SU-DHL-6 (cell line): Measurements from ENCODE around the gene POM121L12.

ENCODE experiments used
- EZH2phosphoT487 ChIP-seq: fragments of 200-600 bp; sonication (generic), shearing (Covaris generic); conservative IDR thresholded peaks from 2 replicates; pipeline ENCODE4 v1.6.1; 2018; ENCODE audit warnings: mild to moderate bottlenecking, antibody characterized with exemption, low read length, moderate library complexity, mixed read lengths
- TF ChIP-seq, protein P1 (sequence below): fragments of 200-600 bp; sonication (generic); IDR thresholded peaks from one replicate; pipeline ENCODE4 v1.5.1; 2017; ENCODE audit warnings: antibody characterized with exemption, mild to moderate bottlenecking, low read length, moderate library complexity; ENCODE audit not compliant: insufficient read depth, poor library complexity, severe bottlenecking

DNA sequence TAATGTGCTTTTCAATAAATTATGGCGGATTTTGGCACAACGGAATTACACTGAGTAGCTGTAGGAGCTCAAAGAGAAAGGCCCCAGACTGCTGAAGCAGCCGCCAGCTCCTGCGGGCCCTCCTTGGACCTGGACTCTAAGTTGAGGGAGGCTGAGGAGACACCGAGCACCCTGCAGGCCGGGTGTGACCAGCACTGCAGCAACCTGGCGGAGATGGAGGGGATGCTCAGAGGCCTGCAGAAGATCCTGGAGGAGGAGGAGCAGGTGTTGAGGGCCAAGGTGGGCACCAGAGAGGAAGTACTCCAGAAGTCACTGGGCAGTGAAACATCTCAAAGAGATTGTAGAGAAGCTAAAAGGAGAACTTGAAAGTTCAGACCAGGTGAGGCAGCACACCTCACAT lies 33.0 kb upstream of the POM121L12 start:
- TF ChIP-seq, protein P1, sequence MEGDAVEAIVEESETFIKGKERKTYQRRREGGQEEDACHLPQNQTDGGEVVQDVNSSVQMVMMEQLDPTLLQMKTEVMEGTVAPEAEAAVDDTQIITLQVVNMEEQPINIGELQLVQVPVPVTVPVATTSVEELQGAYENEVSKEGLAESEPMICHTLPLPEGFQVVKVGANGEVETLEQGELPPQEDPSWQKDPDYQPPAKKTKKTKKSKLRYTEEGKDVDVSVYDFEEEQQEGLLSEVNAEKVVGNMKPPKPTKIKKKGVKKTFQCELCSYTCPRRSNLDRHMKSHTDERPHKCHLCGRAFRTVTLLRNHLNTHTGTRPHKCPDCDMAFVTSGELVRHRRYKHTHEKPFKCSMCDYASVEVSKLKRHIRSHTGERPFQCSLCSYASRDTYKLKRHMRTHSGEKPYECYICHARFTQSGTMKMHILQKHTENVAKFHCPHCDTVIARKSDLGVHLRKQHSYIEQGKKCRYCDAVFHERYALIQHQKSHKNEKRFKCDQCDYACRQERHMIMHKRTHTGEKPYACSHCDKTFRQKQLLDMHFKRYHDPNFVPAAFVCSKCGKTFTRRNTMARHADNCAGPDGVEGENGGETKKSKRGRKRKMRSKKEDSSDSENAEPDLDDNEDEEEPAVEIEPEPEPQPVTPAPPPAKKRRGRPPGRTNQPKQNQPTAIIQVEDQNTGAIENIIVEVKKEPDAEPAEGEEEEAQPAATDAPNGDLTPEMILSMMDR = no peak
- TF ChIP-seq EZH2phosphoT487 = no peak
